Neuronal stem cell (in vitro differentiated cells): ENCODE results near the gene NPAS3.

Experiments
- DNase-seq: peaks from one replicate; pipeline ENCODE4 v3.0.0-alpha.2; 2013; ENCODE audit warnings: low spot score
- H2AFZ ChIP-seq: one replicate; pipeline ENCODE4 v1.6.1; 2013; ENCODE audit warnings: mild to moderate bottlenecking, low read length, inconsistent platforms
- H2AK5ac ChIP-seq: 2 replicates; pipeline ENCODE4 v1.6.1; 2013; ENCODE audit warnings: low read depth, mild to moderate bottlenecking, inconsistent platforms, low read length, moderate library complexity, mixed read lengths
- H2BK120ac ChIP-seq: 2 replicates; pipeline ENCODE4 v1.6.1; 2013; ENCODE audit warnings: low read depth, mild to moderate bottlenecking, inconsistent platforms, low read length, moderate library complexity, mixed read lengths
- H2BK12ac ChIP-seq: one replicate; pipeline ENCODE4 v1.6.1; 2013; ENCODE audit warnings: low read length, inconsistent platforms
- H2BK15ac ChIP-seq: 2 replicates; pipeline ENCODE4 v1.6.1; 2013; ENCODE audit warnings: mild to moderate bottlenecking, low read length, inconsistent platforms, mixed read lengths
- H2BK5ac ChIP-seq: one replicate; pipeline ENCODE4 v1.6.1; 2013; ENCODE audit warnings: inconsistent platforms, mild to moderate bottlenecking, low read length, moderate library complexity
- H3K14ac ChIP-seq: one replicate; pipeline ENCODE4 v1.6.1; 2013; ENCODE audit warnings: low read length, inconsistent platforms
- H3K18ac ChIP-seq: 2 replicates; pipeline ENCODE4 v1.6.1; 2013; ENCODE audit warnings: low read length, inconsistent platforms
- H3K23ac ChIP-seq: 2 replicates; pipeline ENCODE4 v1.6.1; 2013; ENCODE audit warnings: low read depth, mild to moderate bottlenecking, mixed read lengths, low read length, inconsistent platforms; ENCODE audit not compliant: poor library complexity
- H3K27ac ChIP-seq: replicated peaks from 3 replicates; pipeline ENCODE4 v1.5.1; 2013; ENCODE audit warnings: low read length, inconsistent platforms
- H3K27me3 ChIP-seq, 3 experiments: 2 replicates each; pipeline ENCODE4 v1.6.1; 2013; ENCODE audit warnings: low read length in 3 of 3, mild to moderate bottlenecking in 2 of 3, inconsistent platforms in 1 of 3, low read depth in 1 of 3, mixed read lengths in 1 of 3, moderate library complexity in 1 of 3; ENCODE audit not compliant: control insufficient read depth in 3 of 3, insufficient read depth in 3 of 3
- H3K36me3 ChIP-seq, 2 donors: replicated peaks in 1 of 2; 2 replicates each; pipeline ENCODE4 v1.6.1; 2013; ENCODE audit warnings: low read length in 2 of 2; ENCODE audit not compliant: control insufficient read depth in 2 of 2, insufficient read depth in 2 of 2
- H3K4ac ChIP-seq: 2 replicates; pipeline ENCODE4 v1.6.1; 2013; ENCODE audit warnings: inconsistent platforms, mild to moderate bottlenecking, low read length, moderate library complexity
- H3K4me1 ChIP-seq, 2 donors: 1 replicate in 1 of 2; 2 replicates in 1 of 2; pipeline ENCODE4 v1.6.1; 2013; ENCODE audit warnings: low read length in 2 of 2, low read depth in 1 of 2; ENCODE audit not compliant: control insufficient read depth in 2 of 2, insufficient read depth in 1 of 2
- H3K4me2 ChIP-seq: one replicate; pipeline ENCODE4 v1.6.1; 2013; ENCODE audit warnings: mild to moderate bottlenecking, low read length, inconsistent platforms; ENCODE audit not compliant: insufficient read depth, poor library complexity, severe bottlenecking
- H3K4me3 ChIP-seq, 2 donors: 2 replicates each; pipeline ENCODE4 v1.5.1; 2013; ENCODE audit warnings: low read length in 2 of 2, mild to moderate bottlenecking in 2 of 2, inconsistent platforms in 1 of 2, moderate library complexity in 1 of 2
- H3K79me1 ChIP-seq: one replicate; pipeline ENCODE4 v1.6.1; 2013; ENCODE audit warnings: low read depth, mild to moderate bottlenecking, inconsistent platforms, low read length, moderate library complexity
- H3K9ac ChIP-seq: one replicate; pipeline ENCODE4 v1.6.1; 2013; ENCODE audit warnings: mild to moderate bottlenecking, low read depth, low read length, inconsistent platforms; ENCODE audit not compliant: poor library complexity
- H3K9me3 ChIP-seq, 2 donors: replicated peaks in 1 of 2; 2 replicates each; pipeline versions ENCODE3 to v1.6.1; 2013; ENCODE audit warnings: low read length in 2 of 2, mild to moderate bottlenecking in 2 of 2, inconsistent platforms in 1 of 2, low read depth in 1 of 2, mixed read lengths in 1 of 2, moderate library complexity in 1 of 2; ENCODE audit not compliant: control insufficient read depth in 2 of 2, insufficient read depth in 1 of 2
- H4K8ac ChIP-seq: one replicate; pipeline ENCODE4 v1.6.1; 2013; ENCODE audit warnings: low read depth, mild to moderate bottlenecking, inconsistent platforms, low read length, moderate library complexity
- H4K91ac ChIP-seq: one replicate; pipeline ENCODE4 v1.6.1; 2013; ENCODE audit warnings: low read length, low read depth, mild to moderate bottlenecking, inconsistent platforms; ENCODE audit not compliant: poor library complexity
- WGBS, 2 donors: extraction: QIAGEN DNeasy Blood & Tissue Kit; methylation state at CpG; one replicate each; pipeline ENCODE4 v1.1.7; 2013; ENCODE audit warnings: missing lambda C conversion rate in 2 of 2, mixed read lengths in 1 of 2; ENCODE audit not compliant: insufficient read length in 2 of 2, insufficient replicate concordance in 1 of 2; ENCODE audit errors: extremely low coverage in 2 of 2; 5-methylcytosine and 5-hydroxymethylcytosine counted together

NPAS3 gene

DNA sequence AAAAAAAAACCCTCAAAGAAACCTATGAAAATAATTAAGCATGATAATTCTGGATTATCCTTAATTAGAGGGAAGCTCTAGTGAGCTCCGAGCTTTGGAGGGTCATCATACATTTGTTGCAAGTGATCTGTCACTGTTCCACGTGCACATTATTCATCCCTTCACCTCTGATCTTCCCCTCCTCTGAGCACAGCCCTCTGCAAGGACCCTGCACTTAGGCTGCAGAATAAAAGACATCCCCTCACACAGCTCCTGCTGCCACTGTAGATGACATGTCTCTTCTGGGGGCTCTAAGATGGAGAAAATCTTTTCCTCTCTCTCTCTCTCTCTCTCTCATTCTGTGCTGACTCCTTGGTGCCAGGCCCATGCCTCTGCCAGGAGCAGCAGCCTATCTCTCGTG, 711.8 kb downstream of the NPAS3 start:
- no peak overlapping the region for H2AK5ac ChIP-seq
- H3K18ac ChIP-seq, result peak overlapping the region; percentile 76

DNA sequence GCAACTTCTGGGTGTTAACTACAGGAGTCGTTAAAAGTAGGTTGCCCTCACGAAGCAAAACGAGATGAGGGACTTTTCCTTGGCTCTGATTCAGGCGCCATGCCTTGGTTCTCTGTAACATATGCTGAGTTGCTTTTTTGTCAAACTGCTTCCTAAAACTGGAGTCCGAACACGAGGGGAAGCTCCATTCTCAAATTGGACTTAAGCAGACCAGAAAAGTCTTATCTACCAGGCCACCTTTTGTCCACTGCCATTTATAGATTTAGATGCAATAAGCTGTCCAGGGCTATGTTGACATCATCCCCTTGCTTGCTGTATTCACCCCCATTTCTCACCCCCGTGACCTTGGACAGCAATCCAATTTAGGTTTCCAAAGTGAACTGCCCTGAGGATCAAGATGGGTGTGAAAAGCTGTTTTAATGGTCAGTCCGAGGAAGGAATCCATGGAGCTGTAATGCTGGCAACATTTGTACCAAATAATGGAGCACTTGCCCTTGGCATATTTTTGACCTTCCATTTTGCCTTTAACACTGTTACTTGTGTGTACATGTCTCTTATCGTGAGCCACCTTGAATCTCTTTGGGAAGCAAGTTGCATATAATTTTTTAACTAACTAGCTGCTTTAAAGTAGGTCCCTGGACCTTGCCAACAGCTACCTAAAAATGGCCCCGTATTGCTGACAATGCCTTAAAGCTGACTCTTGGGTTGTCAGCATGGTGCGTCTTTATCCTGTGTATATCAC, 714.1 kb downstream of the NPAS3 start:
- no peak overlapping the region for H2BK12ac ChIP-seq
- no peak overlapping the region for H2BK15ac ChIP-seq
- no peak overlapping the region for H3K18ac ChIP-seq
- no peak overlapping the region for H2BK120ac ChIP-seq
- DNase-seq, result no peak
- H3K79me1 ChIP-seq, result no peaks in the 10 kb centered on the region
- H3K27me3 ChIP-seq, result no peaks in the 10 kb centered on the region
- H3K9me3 ChIP-seq, result no peaks in the 10 kb centered on the region
- no peak overlapping the region for H3K4me2 ChIP-seq
- no peak overlapping the region for H3K9ac ChIP-seq
- H2BK5ac ChIP-seq, result no peak overlapping the region
- H3K4ac ChIP-seq, result no peak overlapping the region
- no peak overlapping the region for H3K23ac ChIP-seq
- no peak overlapping the region for H2AK5ac ChIP-seq
- H3K4me3 ChIP-seq, result no peak overlapping the region
- no CpG with 5 or more reads among the region's 11 CpGs for WGBS, 2 donors
- H3K14ac ChIP-seq, result no peak overlapping the region
- H3K36me3 ChIP-seq, result no peaks in the 10 kb centered on the region
- H3K4me1 ChIP-seq, result peaks cover 5 to 7% of the 10 kb centered on the region in 2 donors
- no peak overlapping the region for H2AFZ ChIP-seq
- no peak overlapping the region for H4K91ac ChIP-seq
- H3K27ac ChIP-seq, result no peak overlapping the region
- H4K8ac ChIP-seq, result no peak overlapping the region

More for the DNA sequence above, 711.8 kb downstream of the NPAS3 start:
- Histone ChIP-seq H3K4ac (no peak overlapping the region), H3K27ac (no peak overlapping the region), H3K4me3 (no peak overlapping the region), H3K4me2 (no peak overlapping the region), H2BK5ac (no peak overlapping the region), H3K23ac (no peak overlapping the region), H2BK12ac (no peak overlapping the region), H3K27me3 (no peaks in the 10 kb centered on the region), H4K8ac (no peak overlapping the region), H3K14ac (peak overlapping the region; percentile 72), H3K79me1 (no peaks in the 10 kb centered on the region), H3K9me3 (no peaks in the 10 kb centered on the region), H2BK120ac (no peak overlapping the region), H3K4me1 (peaks cover 5 to 7% of the 10 kb centered on the region in 2 donors), H4K91ac (no peak overlapping the region), H3K9ac (no peak overlapping the region), H2AFZ (no peak overlapping the region), H3K36me3 (no peaks in the 10 kb centered on the region), H2BK15ac (no peak overlapping the region)
- DNase-seq, result no peak
- no CpG with 5 or more reads among the region's 3 CpGs for WGBS, 2 donors

DNA sequence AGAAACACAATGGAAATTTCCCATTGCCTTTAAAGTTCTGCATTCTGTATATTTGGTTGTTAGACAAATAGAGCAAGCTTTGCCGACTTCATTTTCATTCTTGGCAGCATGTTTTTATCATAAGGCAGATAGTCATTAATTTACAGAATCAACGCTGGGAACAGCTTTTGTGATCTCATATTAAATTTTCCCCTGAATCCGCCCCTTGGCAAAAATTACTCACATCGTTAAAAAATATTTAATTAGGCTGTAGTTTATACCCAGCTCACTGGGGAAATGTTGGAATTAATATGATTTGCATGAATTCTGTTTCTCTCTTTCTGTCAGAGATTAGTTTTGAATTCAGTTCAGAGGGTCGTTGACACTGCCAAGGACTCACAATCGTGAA, 714.6 kb downstream of the NPAS3 start:
- Histone ChIP-seq H3K27me3 (no peaks in the 10 kb centered on the region), H2BK12ac (no peak overlapping the region), H2BK5ac (no peak overlapping the region), H3K9ac (no peak overlapping the region), H2BK15ac (no peak overlapping the region), H3K4me3 (no peak overlapping the region), H2AK5ac (no peak overlapping the region), H3K9me3 (no peaks in the 10 kb centered on the region), H4K91ac (no peak overlapping the region), H3K36me3 (no peaks in the 10 kb centered on the region), H2AFZ (no peak overlapping the region), H3K18ac (no peak overlapping the region), H2BK120ac (no peak overlapping the region), H4K8ac (no peak overlapping the region), H3K27ac (no peak overlapping the region), H3K14ac (no peak overlapping the region), H3K79me1 (no peaks in the 10 kb centered on the region), H3K23ac (no peak overlapping the region), H3K4me2 (no peak overlapping the region), H3K4me1 (peaks cover 5 to 7% of the 10 kb centered on the region in 2 donors), H3K4ac (no peak overlapping the region)
- WGBS, 2 donors, result no CpG with 5 or more reads among the region's 6 CpGs
- DNase-seq, result no peak

- H3K9me3 ChIP-seq, result no peaks in the 10 kb centered on the region
- H3K4me2 ChIP-seq, result no peak overlapping the region
- H3K27me3 ChIP-seq, result no peaks in the 10 kb centered on the region
- WGBS, 2 donors, result no CpG with 5 or more reads among the region's 4 CpGs
- no peak overlapping the region for H3K27ac ChIP-seq
- no peak overlapping the region for H3K4me3 ChIP-seq
- no peak overlapping the region for H2BK5ac ChIP-seq
- H3K23ac ChIP-seq, result no peak overlapping the region
- no peak overlapping the region for H3K4ac ChIP-seq
- H2AK5ac ChIP-seq, result no peak overlapping the region
- H3K36me3 ChIP-seq, result no peaks in the 10 kb centered on the region
- no peak overlapping the region for H2BK120ac ChIP-seq
- no peak overlapping the region for H2BK15ac ChIP-seq
- no peak for DNase-seq
- H2AFZ ChIP-seq, result no peak overlapping the region
- H3K79me1 ChIP-seq, result no peaks in the 10 kb centered on the region
- H3K18ac ChIP-seq, result no peak overlapping the region
- H3K9ac ChIP-seq, result no peak overlapping the region
- H2BK12ac ChIP-seq, result no peak overlapping the region
- no peak overlapping the region for H4K91ac ChIP-seq
- no peak overlapping the region for H4K8ac ChIP-seq
- H3K4me1 ChIP-seq, result peaks cover 3 to 5% of the 10 kb centered on the region in 2 donors
- H3K14ac ChIP-seq, result no peak overlapping the region
These were observed 716.7 kb downstream of the NPAS3 start for GRCh38 chr14:33655421-33655820.
